ENCODE measurements around the gene LDLRAD4.
"Not testable (repeated sequence)": the region's sequence is repeated elsewhere in the genome, so short reads cannot be mapped to it uniquely, and the experiment has no call there.

LDLRAD4 gene

DNA sequence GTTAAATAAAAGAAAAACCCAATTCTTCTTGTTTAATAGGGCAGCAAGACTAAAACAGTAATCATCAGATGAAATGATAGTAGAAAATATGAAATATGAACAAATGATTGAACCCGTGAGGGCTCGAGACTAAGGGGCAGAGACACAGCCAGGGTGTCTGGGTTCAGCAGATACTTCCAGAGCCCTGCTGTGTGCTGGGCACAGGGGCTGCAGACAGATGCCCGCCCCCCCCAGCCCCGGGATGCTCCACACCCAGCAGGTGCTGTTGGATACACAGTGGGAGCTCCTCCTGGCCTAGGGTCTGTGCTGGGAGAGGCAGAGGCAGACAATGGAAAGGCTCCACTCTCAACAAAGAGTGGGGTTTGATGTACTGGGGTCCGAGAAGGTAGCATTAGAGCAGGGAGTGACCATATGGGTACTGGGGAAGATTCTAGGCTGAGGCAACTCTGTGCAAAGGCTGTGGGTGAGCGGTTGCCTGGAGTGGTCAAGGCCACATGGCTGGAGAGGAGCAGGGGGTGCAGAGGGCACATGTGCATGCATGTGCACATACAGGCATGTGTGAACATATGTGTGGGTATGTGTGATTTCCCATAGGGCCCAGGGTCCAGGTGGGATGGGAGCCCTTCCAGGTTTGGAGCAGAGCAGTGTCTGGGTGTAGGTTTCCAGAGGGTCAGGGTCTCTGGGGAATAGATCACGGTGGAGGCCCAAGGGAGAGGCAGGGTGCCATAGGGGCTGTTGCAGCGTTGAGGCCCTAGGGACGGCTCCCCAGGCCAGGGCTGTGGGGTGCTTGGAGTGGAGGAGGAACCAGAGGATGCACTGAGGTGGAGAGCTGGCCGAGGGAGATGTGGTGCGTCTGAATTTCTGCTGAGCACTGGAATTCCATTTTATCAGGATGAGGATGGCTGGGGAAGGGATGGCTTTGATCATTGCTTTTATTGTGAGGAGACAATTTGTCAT is 36.7 kb downstream of the LDLRAD4 start:
- Histone ChIP-seq H3K27ac (ENCODE audit: low read length) (no peak overlapping the region), H3K9ac (ENCODE audit: low read depth, low read length) (no peak overlapping the region), H3K9me3 (ENCODE audit: insufficient read depth, low read depth, low read length) (no peaks in the 10 kb centered on the region), H3K27me3 (ENCODE audit: insufficient read depth, low read length) (no peaks in the 10 kb centered on the region), H3K4me3 (ENCODE audit: low read length) (no peak overlapping the region), H3K4me1 (ENCODE audit: insufficient read depth, low read length) (peaks cover 7% of the 10 kb centered on the region; the same call in 1 of the 2 replicates), H3K36me3 (ENCODE audit: insufficient read depth, low read depth, low read length) (no peaks in the 10 kb centered on the region)

DNA sequence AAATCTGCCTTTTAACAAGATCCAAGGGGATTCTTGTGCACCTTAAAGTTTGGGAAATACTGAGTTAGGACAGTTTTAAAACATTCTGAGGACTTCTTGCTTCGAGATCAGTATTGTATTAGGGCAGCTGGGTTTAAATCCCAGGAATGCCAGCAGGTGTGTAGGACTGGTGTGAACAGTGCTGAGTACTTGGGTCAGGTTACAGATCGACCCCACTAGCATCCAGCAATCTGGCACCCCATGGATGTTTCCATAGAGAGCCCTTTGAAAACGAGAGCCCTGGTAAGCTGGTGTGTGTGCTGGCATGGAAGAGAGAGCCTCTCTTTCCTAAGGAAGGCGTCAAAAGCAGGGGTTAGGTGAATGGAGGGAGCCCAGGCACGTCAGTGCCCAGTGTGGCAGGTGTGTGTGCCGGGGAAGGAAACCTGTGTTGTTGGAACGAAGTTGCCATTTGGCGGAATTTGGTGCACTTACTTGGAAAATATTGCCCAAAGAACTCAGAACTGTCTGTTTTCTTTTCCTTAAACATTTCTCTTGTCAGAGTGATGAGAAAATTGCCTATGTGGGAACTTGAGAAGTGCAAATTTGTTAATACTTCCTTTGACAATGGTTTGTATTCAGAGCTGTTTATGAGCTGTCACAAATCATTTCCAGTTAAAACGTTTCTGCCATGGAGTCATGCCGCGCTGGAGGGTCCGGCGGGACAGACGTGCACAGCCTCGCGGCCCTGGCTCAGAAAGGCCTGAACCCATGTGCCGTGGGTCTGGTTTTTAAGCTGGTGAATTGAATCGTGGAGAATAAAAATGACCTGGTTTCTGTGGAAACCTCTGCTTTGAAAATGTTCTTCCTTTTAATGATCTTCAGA is 38.1 kb downstream of the LDLRAD4 start:
- Histone ChIP-seq H3K9me3 (ENCODE audit: insufficient read depth, low read depth, low read length) (no peaks in the 10 kb centered on the region), H3K36me3 (ENCODE audit: insufficient read depth, low read depth, low read length) (no peaks in the 10 kb centered on the region), H3K27me3 (ENCODE audit: insufficient read depth, low read length) (no peaks in the 10 kb centered on the region), H3K9ac (ENCODE audit: low read depth, low read length) (no peak overlapping the region), H3K4me3 (ENCODE audit: low read length) (no peak overlapping the region), H3K27ac (ENCODE audit: low read length) (no peak overlapping the region), H3K4me1 (ENCODE audit: insufficient read depth, low read length) (peaks cover 7% of the 10 kb centered on the region; the same call in 1 of the 2 replicates)

DNA sequence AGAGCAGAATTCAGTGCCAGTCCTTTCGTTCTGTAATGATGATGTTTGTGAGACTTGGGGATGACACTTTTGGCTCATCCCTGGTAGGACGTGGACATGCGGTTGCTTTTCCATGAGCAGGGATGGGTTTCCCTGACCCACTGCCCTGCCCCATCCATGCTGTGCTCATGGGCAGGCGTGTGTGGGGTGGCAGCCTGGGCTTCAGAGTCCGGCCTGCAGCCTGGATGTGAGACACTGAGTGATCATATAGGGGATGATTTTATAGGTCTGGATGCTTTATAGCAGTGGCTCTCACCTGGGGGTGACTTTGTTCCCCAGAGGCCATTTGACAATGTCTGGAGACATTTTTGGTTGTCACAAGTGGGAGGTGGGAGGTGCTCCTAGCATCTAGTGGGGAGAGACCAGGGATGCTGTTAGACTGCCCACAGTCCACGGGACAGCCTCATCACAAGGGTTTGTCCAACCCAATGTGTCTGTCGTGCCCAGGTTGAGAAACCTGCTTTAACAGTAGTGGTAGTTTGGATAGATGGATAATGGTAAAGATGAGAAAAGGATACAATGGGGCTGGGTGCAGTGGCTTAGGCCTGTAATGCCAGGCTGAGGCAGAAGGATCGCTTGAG is 38.9 kb downstream of the LDLRAD4 start:
- no peak overlapping the region for H3K4me3 ChIP-seq (ENCODE audit: low read length)
- H3K27me3 ChIP-seq (ENCODE audit: insufficient read depth, low read length) = no peaks in the 10 kb centered on the region
- peaks cover 7% of the 10 kb centered on the region; the same call in 1 of the 2 replicates for H3K4me1 ChIP-seq (ENCODE audit: insufficient read depth, low read length)
- no peaks in the 10 kb centered on the region for H3K9me3 ChIP-seq (ENCODE audit: insufficient read depth, low read depth, low read length)
- H3K27ac ChIP-seq (ENCODE audit: low read length) = no peak overlapping the region
- H3K9ac ChIP-seq (ENCODE audit: low read depth, low read length) = no peak overlapping the region
- no peaks in the 10 kb centered on the region for H3K36me3 ChIP-seq (ENCODE audit: insufficient read depth, low read depth, low read length)

- Histone ChIP-seq H3K9ac (ENCODE audit: low read depth, low read length) (no peak overlapping the region), H3K4me3 (ENCODE audit: low read length) (no peak overlapping the region), H3K36me3 (ENCODE audit: insufficient read depth, low read depth, low read length) (no peaks in the 10 kb centered on the region), H3K27ac (ENCODE audit: low read length) (no peak overlapping the region), H3K4me1 (ENCODE audit: insufficient read depth, low read length) (peaks cover 7% of the 10 kb centered on the region; the same call in 1 of the 2 replicates), H3K9me3 (ENCODE audit: insufficient read depth, low read depth, low read length) (no peaks in the 10 kb centered on the region), H3K27me3 (ENCODE audit: insufficient read depth, low read length) (no peaks in the 10 kb centered on the region)
Measured at GRCh38 chr18:13258921-13259320, 40.4 kb downstream of the LDLRAD4 start.

GRCh38 chr18:13259701-13260100 is 41.1 kb downstream of the LDLRAD4 start:
- Histone ChIP-seq H3K27me3 (ENCODE audit: insufficient read depth, low read length) (no peaks in the 10 kb centered on the region), H3K27ac (ENCODE audit: low read length) (no peak overlapping the region), H3K36me3 (ENCODE audit: insufficient read depth, low read depth, low read length) (no peaks in the 10 kb centered on the region), H3K4me3 (ENCODE audit: low read length) (no peak overlapping the region), H3K9ac (ENCODE audit: low read depth, low read length) (no peak overlapping the region), H3K9me3 (ENCODE audit: insufficient read depth, low read depth, low read length) (no peaks in the 10 kb centered on the region), H3K4me1 (ENCODE audit: insufficient read depth, low read length) (peaks cover 7% of the 10 kb centered on the region; the same call in 1 of the 2 replicates)

- H3K4me3 ChIP-seq (ENCODE audit: low read length) = no peak overlapping the region
- no peaks in the 10 kb centered on the region for H3K27me3 ChIP-seq (ENCODE audit: insufficient read depth, low read length)
- no peaks in the 10 kb centered on the region for H3K36me3 ChIP-seq (ENCODE audit: insufficient read depth, low read depth, low read length)
- H3K27ac ChIP-seq (ENCODE audit: low read length) = no peak overlapping the region
- no peak overlapping the region for H3K9ac ChIP-seq (ENCODE audit: low read depth, low read length)
- H3K9me3 ChIP-seq (ENCODE audit: insufficient read depth, low read depth, low read length) = no peaks in the 10 kb centered on the region
- peaks cover 7% of the 10 kb centered on the region; the same call in 1 of the 2 replicates for H3K4me1 ChIP-seq (ENCODE audit: insufficient read depth, low read length)
Measured at GRCh38 chr18:13260197-13260934, 41.8 kb downstream of the LDLRAD4 start.

DNA sequence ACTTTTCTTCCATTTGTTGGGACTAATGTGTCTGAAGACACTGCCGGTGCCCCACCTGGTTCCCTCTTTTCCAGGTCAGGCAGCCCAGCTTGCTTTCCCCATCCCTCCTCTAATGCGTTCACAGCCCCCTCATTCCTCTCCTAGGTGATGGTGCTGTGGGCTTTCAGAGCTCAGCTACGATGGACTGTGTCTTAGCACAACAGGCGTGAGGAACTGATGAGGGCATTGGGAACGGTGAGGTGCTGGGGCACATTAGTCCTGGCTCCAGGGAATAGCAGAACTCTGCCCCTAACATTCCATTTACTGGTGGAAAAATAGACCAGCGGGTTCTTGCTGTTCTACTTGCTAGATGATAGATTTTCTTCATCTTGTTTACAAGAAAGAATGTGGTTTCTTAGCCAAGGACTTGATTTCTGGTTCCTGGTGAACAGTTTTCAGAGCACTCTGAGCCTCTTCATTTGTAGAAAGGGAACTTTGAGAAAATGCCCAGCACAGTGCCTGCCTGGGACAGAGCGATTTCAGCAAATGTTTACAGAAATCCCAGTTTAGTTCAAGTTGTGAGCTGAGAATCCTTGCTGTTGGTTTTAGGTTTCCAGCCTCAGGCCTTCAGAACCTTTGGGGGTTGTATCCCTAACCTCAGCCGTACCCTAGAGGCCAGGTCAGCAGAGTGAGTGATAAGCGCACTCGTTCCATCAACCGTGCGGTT is 42.5 kb downstream of the LDLRAD4 start:
- no peaks in the 10 kb centered on the region for H3K36me3 ChIP-seq (ENCODE audit: insufficient read depth, low read depth, low read length)
- H3K4me1 ChIP-seq (ENCODE audit: insufficient read depth, low read length) = peaks cover 6% of the 10 kb centered on the region; the same call in 1 of the 2 replicates
- H3K4me3 ChIP-seq (ENCODE audit: low read length) = no peak overlapping the region
- no peaks in the 10 kb centered on the region for H3K9me3 ChIP-seq (ENCODE audit: insufficient read depth, low read depth, low read length)
- H3K27ac ChIP-seq (ENCODE audit: low read length) = no peak overlapping the region
- H3K9ac ChIP-seq (ENCODE audit: low read depth, low read length) = no peak overlapping the region
- H3K27me3 ChIP-seq (ENCODE audit: insufficient read depth, low read length) = no peaks in the 10 kb centered on the region

DNA sequence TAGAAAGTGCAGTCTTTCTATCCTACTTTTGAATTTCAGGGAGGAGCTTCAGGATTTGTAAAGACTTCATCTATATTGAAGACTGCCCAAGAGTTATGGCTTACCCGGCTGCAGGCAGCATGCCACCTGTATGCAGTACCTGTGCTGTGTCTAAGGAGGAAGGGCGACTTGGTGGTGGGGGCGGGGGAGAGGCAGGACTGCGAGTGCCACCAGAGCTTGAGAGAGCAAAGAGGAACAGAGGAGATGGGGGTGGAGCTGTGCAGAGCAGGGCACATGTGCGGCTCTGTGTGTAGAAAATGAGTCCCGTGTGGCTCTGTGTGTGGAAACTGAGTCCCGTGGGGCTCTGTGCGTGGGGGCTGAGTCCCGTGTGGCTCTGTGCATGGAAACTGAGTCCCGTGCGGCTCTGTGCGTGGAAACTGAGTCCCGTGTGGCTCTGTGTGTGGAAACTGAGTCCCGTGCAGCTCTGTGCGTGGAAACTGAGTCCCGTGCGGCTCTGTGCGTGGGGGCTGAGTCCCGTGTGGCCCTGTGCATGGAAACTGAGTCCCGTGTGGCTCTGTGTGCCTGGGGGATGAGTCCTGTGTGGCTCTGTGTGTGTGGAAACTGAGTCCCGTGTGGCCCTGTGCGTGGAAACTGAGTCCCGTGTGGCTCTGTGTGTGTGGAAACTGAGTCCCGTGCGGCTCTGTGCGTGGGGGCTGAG is 43.2 kb downstream of the LDLRAD4 start:
- Histone ChIP-seq H3K36me3 (ENCODE audit: insufficient read depth, low read depth, low read length) (no peaks in the 10 kb centered on the region), H3K9me3 (ENCODE audit: insufficient read depth, low read depth, low read length) (no peaks in the 10 kb centered on the region), H3K4me1 (ENCODE audit: insufficient read depth, low read length) (peaks cover 3% of the 10 kb centered on the region; the same call in 1 of the 2 replicates), H3K4me3 (ENCODE audit: low read length) (no peak overlapping the region), H3K27ac (ENCODE audit: low read length) (no peak overlapping the region), H3K9ac (ENCODE audit: low read depth, low read length) (no peak overlapping the region), H3K27me3 (ENCODE audit: insufficient read depth, low read length) (no peaks in the 10 kb centered on the region)

DNA sequence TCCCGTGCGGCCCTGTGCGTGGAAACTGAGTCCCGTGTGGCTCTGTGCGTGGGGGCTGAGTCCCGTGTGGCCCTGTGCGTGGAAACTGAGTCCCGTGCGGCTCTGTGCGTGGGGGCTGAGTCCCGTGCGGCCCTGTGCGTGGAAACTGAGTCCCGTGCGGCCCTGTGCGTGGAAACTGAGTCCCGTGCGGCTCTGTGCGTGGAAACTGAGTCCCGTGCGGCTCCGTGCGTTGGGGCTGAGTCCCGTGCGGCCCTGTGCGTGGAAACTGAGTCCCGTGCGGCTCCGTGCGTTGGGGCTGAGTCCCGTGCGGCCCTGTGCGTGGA is 43.8 kb downstream of the LDLRAD4 start:
- H3K9me3 ChIP-seq (ENCODE audit: insufficient read depth, low read depth, low read length); H3K4me3 ChIP-seq (ENCODE audit: low read length); H3K4me1 ChIP-seq (ENCODE audit: insufficient read depth, low read length); H3K27me3 ChIP-seq (ENCODE audit: insufficient read depth, low read length); H3K27ac ChIP-seq (ENCODE audit: low read length); H3K9ac ChIP-seq (ENCODE audit: low read depth, low read length); H3K36me3 ChIP-seq (ENCODE audit: insufficient read depth, low read depth, low read length): not testable (repeated sequence)

- H3K27me3 ChIP-seq (ENCODE audit: insufficient read depth, low read length) = no peaks in the 10 kb centered on the region
- no peak overlapping the region for H3K27ac ChIP-seq (ENCODE audit: low read length)
- H3K36me3 ChIP-seq (ENCODE audit: insufficient read depth, low read depth, low read length) = no peaks in the 10 kb centered on the region
- peaks cover 9% of the 10 kb centered on the region for H3K4me1 ChIP-seq (ENCODE audit: insufficient read depth, low read length)
- H3K4me3 ChIP-seq (ENCODE audit: low read length) = no peak overlapping the region
- H3K9ac ChIP-seq (ENCODE audit: low read depth, low read length) = no peak overlapping the region
- H3K9me3 ChIP-seq (ENCODE audit: insufficient read depth, low read depth, low read length) = no peaks in the 10 kb centered on the region
Measured at GRCh38 chr18:13262839-13263691, 44.5 kb downstream of the LDLRAD4 start.

All from iPS-20b (cell line).